OCI-LY3 (cell line): ENCODE data around the gene UGT2B7.

Experiments
- CTCF ChIP-seq: fragments of 200-600, 300-600 bp; sonication (generic); IDR thresholded peaks from 2 replicates; pipeline ENCODE4 v1.5.1; 2014; ENCODE audit warnings: antibody characterized with exemption, low read length, low read depth
- EZH2phosphoT487 ChIP-seq: fragments of 200-600 bp; shearing (Covaris generic); IDR thresholded peaks from 2 replicates; pipeline ENCODE4 v1.6.1; 2018; ENCODE audit warnings: antibody characterized with exemption, mixed run types, low read depth

- no peak for TF ChIP-seq CTCF
- no peak for TF ChIP-seq EZH2phosphoT487
Measured at GRCh38 chr4:69095301-69095731, 958 bp upstream of the UGT2B7 start.
